Astrocyte of the cerebellum (primary cell): ENCODE results near the gene ACSM2B.
"Not testable (repeated sequence)": the region's sequence is repeated elsewhere in the genome, so short reads cannot be mapped to it uniquely, and the experiment has no call there.

Experiments
- DNase-seq: peaks from one replicate; pipeline ENCODE4 v3.0.0-alpha.2; 2011; ENCODE audit warnings: low read depth
- H3K4me3 ChIP-seq: 2 replicates; pipeline ENCODE4 v1.5.1; 2011; ENCODE audit warnings: mild to moderate bottlenecking, low read depth, low read length, moderate library complexity
- in situ Hi-C: cut with HindIII; loops from 2 replicates; pipeline ENCODE4 v1.10.0; 2017; ENCODE audit warnings: low sequenced_read_pairs
- TF ChIP-seq, protein P1 (sequence below): IDR thresholded peaks from 2 replicates; pipeline ENCODE4 v1.5.1; 2012; ENCODE audit warnings: low read length, low read depth, moderate library complexity, mild to moderate bottlenecking; ENCODE audit errors: missing control alignments

The ACSM2B gene

DNA sequence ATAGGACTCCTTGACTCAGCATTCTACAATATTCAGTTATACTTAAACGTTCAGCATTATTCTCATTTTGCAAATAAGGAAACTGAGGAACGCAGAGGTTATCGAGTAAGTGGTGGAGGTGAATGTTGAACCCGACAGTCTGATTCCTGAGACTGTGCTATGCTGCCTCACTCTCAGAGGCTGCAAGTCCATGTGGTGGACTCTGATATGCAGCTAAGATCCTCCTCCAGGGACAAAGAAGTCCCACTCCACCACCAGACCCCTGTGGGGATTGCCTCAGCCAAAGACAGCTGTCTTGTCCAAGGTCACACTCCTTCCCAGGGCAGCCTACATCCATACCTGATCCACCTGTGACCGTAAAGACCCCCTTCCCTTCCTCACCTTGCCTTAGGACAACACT, 37.5 kb downstream of the ACSM2B start:
- in situ Hi-C loops, result no loop called here
- TF ChIP-seq, protein P1, sequence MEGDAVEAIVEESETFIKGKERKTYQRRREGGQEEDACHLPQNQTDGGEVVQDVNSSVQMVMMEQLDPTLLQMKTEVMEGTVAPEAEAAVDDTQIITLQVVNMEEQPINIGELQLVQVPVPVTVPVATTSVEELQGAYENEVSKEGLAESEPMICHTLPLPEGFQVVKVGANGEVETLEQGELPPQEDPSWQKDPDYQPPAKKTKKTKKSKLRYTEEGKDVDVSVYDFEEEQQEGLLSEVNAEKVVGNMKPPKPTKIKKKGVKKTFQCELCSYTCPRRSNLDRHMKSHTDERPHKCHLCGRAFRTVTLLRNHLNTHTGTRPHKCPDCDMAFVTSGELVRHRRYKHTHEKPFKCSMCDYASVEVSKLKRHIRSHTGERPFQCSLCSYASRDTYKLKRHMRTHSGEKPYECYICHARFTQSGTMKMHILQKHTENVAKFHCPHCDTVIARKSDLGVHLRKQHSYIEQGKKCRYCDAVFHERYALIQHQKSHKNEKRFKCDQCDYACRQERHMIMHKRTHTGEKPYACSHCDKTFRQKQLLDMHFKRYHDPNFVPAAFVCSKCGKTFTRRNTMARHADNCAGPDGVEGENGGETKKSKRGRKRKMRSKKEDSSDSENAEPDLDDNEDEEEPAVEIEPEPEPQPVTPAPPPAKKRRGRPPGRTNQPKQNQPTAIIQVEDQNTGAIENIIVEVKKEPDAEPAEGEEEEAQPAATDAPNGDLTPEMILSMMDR, result no peak
- no peak overlapping the region for H3K4me3 ChIP-seq
- DNase-seq, result no peak

DNA sequence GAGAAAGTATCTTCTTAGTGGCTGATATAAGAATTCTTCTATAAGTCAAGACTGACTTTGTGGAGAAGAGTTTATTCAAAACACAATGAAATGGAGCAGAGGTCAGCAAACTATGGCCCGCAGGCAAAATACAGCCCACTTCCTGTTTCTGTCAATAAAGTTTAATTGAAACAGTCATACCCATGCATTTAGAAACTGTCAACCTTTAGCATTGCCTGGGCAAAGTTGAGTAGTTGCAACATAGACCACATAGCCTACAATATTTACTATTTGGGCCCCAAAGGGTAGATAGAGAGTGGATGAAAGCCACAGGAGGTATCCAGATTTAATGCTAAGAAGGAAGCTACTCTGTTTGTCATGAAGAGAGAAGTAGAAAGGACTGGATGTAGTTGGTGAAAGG, 38.0 kb downstream of the ACSM2B start:
- no peak overlapping the region for H3K4me3 ChIP-seq
- TF ChIP-seq, protein P1, result no peak
- in situ Hi-C loops, result no loop called here
- DNase-seq, result no peak

DNA sequence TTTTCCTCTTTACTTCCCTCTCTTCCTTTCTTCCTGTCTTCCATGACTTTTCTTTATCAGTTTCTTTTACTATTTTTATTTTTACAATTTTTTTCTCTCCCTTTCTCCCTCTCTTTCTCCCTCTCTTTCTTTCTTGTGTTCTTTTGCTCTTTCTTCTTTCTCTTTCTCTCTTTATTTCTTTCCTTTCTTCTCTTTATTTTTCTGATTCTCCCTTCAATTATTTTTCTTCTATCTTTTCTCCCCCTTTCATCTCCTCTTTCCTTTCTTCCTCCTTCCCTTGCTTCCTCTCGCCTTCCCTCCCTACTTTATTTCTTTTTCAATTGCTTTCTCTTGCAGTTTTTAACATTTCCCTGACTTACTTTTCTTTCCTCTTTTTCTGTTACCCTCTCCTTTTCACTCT, 39.5 kb downstream of the ACSM2B start:
- DNase-seq, H3K4me3 ChIP-seq, in situ Hi-C loops: not testable (repeated sequence)

DNA sequence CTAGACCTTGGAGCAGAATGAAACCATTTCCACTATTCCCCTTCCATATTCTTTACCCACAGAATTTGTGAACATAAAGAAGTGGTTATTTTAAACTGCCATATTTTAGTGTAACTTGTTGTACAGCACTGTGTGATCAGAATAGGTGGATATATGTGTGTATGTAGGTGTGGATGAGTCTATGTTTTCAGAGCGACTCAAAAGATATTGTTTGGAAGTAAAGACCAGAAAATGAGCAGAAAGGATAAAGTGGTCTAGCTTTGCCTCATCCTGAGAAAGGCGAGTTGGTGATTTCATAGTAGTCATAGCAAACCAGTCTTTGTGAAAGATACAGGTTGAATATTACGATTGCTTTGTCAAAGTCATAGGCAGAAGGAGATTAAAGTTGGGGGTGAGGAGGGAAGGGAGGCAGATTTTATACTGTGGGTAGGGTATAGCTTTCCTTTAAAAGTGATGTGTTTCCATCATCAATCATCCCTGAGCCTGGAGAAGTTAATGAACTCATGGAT, 43.8 kb downstream of the ACSM2B start:
- H3K4me3 ChIP-seq, in situ Hi-C loops, DNase-seq: not testable (repeated sequence)

DNA sequence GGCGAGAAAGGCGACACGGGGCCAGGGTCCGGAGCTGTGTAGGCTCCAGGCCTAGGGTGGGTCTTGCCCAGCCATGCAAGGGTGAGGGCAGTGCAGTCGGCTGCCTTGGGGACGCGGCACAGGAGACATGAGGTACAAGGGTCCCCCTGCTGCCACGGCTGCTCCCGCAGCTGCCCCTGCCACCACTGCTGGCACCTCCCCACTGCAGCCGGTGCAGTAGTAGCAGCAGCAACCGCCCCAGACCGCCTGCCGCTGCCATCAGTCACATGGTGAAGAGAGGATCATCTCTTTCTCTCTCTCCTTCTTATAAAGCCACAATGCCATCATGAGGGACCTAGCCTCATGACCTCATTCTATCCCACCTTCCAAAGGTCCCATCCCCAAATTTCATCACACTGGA, 44.4 kb downstream of the ACSM2B start:
- DNase-seq, H3K4me3 ChIP-seq, in situ Hi-C loops: not testable (repeated sequence)

DNA sequence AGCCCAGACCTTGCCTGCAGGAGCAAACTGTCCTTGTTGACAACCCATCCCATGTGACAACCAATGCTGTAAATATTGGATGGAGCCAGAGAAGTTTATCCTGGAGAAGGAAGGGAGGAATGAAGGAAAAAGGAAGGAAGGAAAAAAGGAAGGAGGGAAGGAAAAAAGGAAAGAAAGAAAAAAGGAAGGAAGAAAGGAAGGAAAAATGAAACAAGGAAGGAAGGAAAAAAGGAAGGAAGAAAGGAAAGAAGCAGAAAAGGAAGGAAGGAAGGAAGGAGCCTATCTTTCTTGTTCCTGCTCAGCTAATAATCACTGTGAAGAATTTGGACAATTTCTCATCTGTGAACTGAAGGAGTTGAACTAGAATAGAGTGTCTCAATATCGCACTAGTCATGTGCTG, 56.1 kb downstream of the ACSM2B start:
- no peak for DNase-seq
- no peak overlapping the region for H3K4me3 ChIP-seq
- in situ Hi-C loops, result no loop called here
- TF ChIP-seq, protein P1, result no peak

DNA sequence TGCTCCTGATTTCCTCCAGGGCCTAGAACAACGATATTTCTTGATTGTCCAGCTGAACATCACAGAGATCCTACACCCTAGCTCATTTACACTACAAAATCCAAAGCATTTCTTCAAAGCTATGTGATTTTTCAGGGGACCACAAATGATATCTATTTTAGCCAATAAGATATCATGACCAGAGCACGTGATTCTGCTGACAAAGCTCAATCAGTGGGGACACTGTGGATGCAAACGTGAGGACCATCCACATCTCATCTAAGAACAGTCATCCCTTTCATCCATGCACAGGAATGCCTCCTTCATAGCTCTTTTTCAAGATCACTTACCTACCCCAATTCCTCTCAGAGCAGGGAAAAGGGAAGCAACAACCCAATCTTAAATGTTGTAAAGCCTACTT, 56.9 kb downstream of the ACSM2B start:
- TF ChIP-seq, protein P1, result no peak
- no peak overlapping the region for H3K4me3 ChIP-seq
- in situ Hi-C loops, result no loop called here
- DNase-seq, result no peak

DNA sequence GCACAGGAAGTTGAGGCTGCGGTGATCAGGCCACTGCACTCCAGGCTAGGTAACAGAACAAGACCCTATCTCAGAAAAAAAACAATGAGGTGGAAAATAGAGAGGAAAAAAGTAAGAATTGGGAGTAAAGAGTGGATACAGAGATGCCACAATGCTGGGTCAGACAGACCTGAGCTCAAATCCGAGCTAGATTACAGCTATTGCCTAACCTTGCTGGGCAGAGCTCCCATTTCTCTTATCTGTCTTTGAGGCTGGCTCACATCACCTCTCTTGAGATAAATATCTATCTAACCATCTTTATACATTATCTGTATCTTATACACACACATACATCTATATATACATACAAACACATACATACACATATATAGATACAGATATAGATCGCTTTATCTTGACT, 59.0 kb downstream of the ACSM2B start:
- TF ChIP-seq, protein P1, result no peak
- no peak for DNase-seq
- in situ Hi-C loops, result no loop called here
- H3K4me3 ChIP-seq, result no peak overlapping the region
